ENCODE results near the gene ADAMTSL3. TPM values are rescaled to one million over a fixed set of nuclear protein-coding genes. Genes with fewer than 3 reads are reported as not detected.

ADAMTSL3 gene
- total RNA-seq (under 1 TPM in 4 of 5 donors, not detected in 1; 0.07 to 0.15 (median 0.12) TPM), total RNA-seq (0 to 0.17 (median 0) reads per million in 29 experiments)
- total RNA-seq (2013): 0.20 TPM

- Histone ChIP-seq H3K9me3 (no peaks in the 10 kb centered on the region), H3K27me3 (replicated peaks in 1 of 2; ENCODE audit: control insufficient read depth in 2 of 2, extremely low read depth in 1 of 2, insufficient read depth in 2 of 2, low read length in 1 of 2) (peaks cover 5 to 33% of the 10 kb centered on the region in 2 experiments), H3K4me3 (ENCODE audit: control insufficient read depth in 1 of 2, extremely low read depth in 1 of 2, low read length in 1 of 2) (no peak within 1 kb of the TSS), H3K27ac (ENCODE audit: low read length) (no peak within 1 kb of the TSS), H3K36me3 (ENCODE audit: control insufficient read depth in 2 of 2, extremely low read depth in 1 of 2, insufficient read depth in 1 of 2, low read length in 1 of 2) (no peaks in the 10 kb centered on the region), H3K4me1 (ENCODE audit: control insufficient read depth in 1 of 2, extremely low read depth in 1 of 2, insufficient read depth in 2 of 2, low read length in 2 of 2) (no peaks in the 10 kb centered on the region)
- H3K4me3 Mint-ChIP-seq: no peak within 1 kb of the TSS
- H3K36me3 Mint-ChIP-seq: no peaks in the 10 kb centered on the region
- DNase-seq (no peak), ATAC-seq (replicated peaks in 1 of 4) (no peak)
- ChIA-PET CTCF (no interaction called here), POLR2A (no interaction called here)
- peaks cover 33 to 41% of the 10 kb centered on the region in 2 donors for H3K27me3 Mint-ChIP-seq
- 7% methylated on average over 101 of the region's 105 CpGs for WGBS (ENCODE audit: insufficient coverage)
- H3K4me1 Mint-ChIP-seq: no peaks in the 10 kb centered on the region
- no peak within 1 kb of the TSS for H3K27ac Mint-ChIP-seq
- H3K9me3 Mint-ChIP-seq: peaks cover 0 to 7% (median 2%) of the 10 kb centered on the region in 3 donors
Observed at GRCh38 chr15:83653639-83654378, at the start of gene ADAMTSL3. Gene ADAMTSL3 (plus strand): TSS chr15:83654123. CDS start chr15:83655762, 1,639 bp downstream.

GRCh38 chr15:83604549-83604948 is 49.4 kb upstream of the ADAMTSL3 start:
- no peak overlapping the region for H3K27ac ChIP-seq (ENCODE audit: low read length)
- Mint-ChIP-seq H3K27ac (no peak overlapping the region), H3K36me3 (no peaks in the 10 kb centered on the region), H3K9me3 (peaks cover 11 to 16% (median 15%) of the 10 kb centered on the region in 3 donors), H3K27me3 (peaks cover 3 to 11% of the 10 kb centered on the region in 2 donors), H3K4me1 (no peaks in the 10 kb centered on the region), H3K4me3 (no peak overlapping the region)
- H3K9me3 ChIP-seq: no peaks in the 10 kb centered on the region
- ChIA-PET CTCF (no interaction called here), POLR2A (no interaction called here)
- WGBS (ENCODE audit: insufficient coverage): no CpG with 5 or more reads among the region's 1 CpG
- no peak for DNase-seq
- H3K27me3 ChIP-seq (replicated peaks in 1 of 2; ENCODE audit: control insufficient read depth in 2 of 2, extremely low read depth in 1 of 2, insufficient read depth in 2 of 2, low read length in 1 of 2): peaks cover 0 to 7% of the 10 kb centered on the region in 2 experiments
- no peak for ATAC-seq (replicated peaks in 1 of 4)
- H3K4me1 ChIP-seq (ENCODE audit: control insufficient read depth in 1 of 2, extremely low read depth in 1 of 2, insufficient read depth in 2 of 2, low read length in 2 of 2): no peaks in the 10 kb centered on the region
- no peak overlapping the region for H3K4me3 ChIP-seq (ENCODE audit: control insufficient read depth in 1 of 2, extremely low read depth in 1 of 2, low read length in 1 of 2)
- H3K36me3 ChIP-seq (ENCODE audit: control insufficient read depth in 2 of 2, extremely low read depth in 1 of 2, insufficient read depth in 1 of 2, low read length in 1 of 2): no peaks in the 10 kb centered on the region

- Histone ChIP-seq H3K36me3 (ENCODE audit: control insufficient read depth in 2 of 2, extremely low read depth in 1 of 2, insufficient read depth in 1 of 2, low read length in 1 of 2) (no peaks in the 10 kb centered on the region), H3K27ac (ENCODE audit: low read length) (no peak overlapping the region), H3K9me3 (no peaks in the 10 kb centered on the region), H3K4me1 (ENCODE audit: control insufficient read depth in 1 of 2, extremely low read depth in 1 of 2, insufficient read depth in 2 of 2, low read length in 2 of 2) (no peaks in the 10 kb centered on the region), H3K27me3 (replicated peaks in 1 of 2; ENCODE audit: control insufficient read depth in 2 of 2, extremely low read depth in 1 of 2, insufficient read depth in 2 of 2, low read length in 1 of 2) (peaks cover 0 to 11% of the 10 kb centered on the region in 2 experiments), H3K4me3 (ENCODE audit: control insufficient read depth in 1 of 2, extremely low read depth in 1 of 2, low read length in 1 of 2) (no peak overlapping the region)
- H3K36me3 Mint-ChIP-seq: no peaks in the 10 kb centered on the region
- ATAC-seq (replicated peaks in 1 of 4) (no peak), DNase-seq (no peak)
- peaks cover 6 to 11% of the 10 kb centered on the region in 2 donors for H3K27me3 Mint-ChIP-seq
- ChIA-PET POLR2A (no interaction called here), CTCF (no interaction called here)
- H3K4me3 Mint-ChIP-seq: no peak overlapping the region
- H3K27ac Mint-ChIP-seq: no peak overlapping the region
- no peaks in the 10 kb centered on the region for H3K4me1 Mint-ChIP-seq
- 79% methylated on average over 5 of the region's 7 CpGs for WGBS (ENCODE audit: insufficient coverage)
- H3K9me3 Mint-ChIP-seq: peaks cover 8 to 10% (median 9%) of the 10 kb centered on the region in 3 donors
Observed at GRCh38 chr15:83605111-83605945, 48.6 kb upstream of the ADAMTSL3 start.

GRCh38 chr15:83610132-83610531 is 43.8 kb upstream of the ADAMTSL3 start:
- ChIA-PET CTCF (no interaction called here), POLR2A (no interaction called here)
- no peaks in the 10 kb centered on the region for H3K4me1 Mint-ChIP-seq
- WGBS (ENCODE audit: insufficient coverage): no CpG with 5 or more reads among the region's 3 CpGs
- Histone ChIP-seq H3K4me1 (ENCODE audit: control insufficient read depth in 1 of 2, extremely low read depth in 1 of 2, insufficient read depth in 2 of 2, low read length in 2 of 2) (no peaks in the 10 kb centered on the region), H3K9me3 (no peaks in the 10 kb centered on the region), H3K36me3 (ENCODE audit: control insufficient read depth in 2 of 2, extremely low read depth in 1 of 2, insufficient read depth in 1 of 2, low read length in 1 of 2) (no peaks in the 10 kb centered on the region), H3K27ac (ENCODE audit: low read length) (no peak overlapping the region), H3K4me3 (ENCODE audit: control insufficient read depth in 1 of 2, extremely low read depth in 1 of 2, low read length in 1 of 2) (no peak overlapping the region), H3K27me3 (replicated peaks in 1 of 2; ENCODE audit: control insufficient read depth in 2 of 2, extremely low read depth in 1 of 2, insufficient read depth in 2 of 2, low read length in 1 of 2) (peaks cover 0 to 10% of the 10 kb centered on the region in 2 experiments)
- ATAC-seq (replicated peaks in 1 of 4) (no peak), DNase-seq (no peak)
- peaks cover 5 to 9% of the 10 kb centered on the region in 2 donors for H3K27me3 Mint-ChIP-seq
- no peak overlapping the region for H3K27ac Mint-ChIP-seq
- no peaks in the 10 kb centered on the region for H3K9me3 Mint-ChIP-seq
- H3K36me3 Mint-ChIP-seq: no peaks in the 10 kb centered on the region
- H3K4me3 Mint-ChIP-seq: no peak overlapping the region

- ChIA-PET CTCF (no interaction called here), POLR2A (no interaction called here)
- H3K4me3 Mint-ChIP-seq: no peak overlapping the region
- no peaks in the 10 kb centered on the region for H3K9me3 ChIP-seq
- peaks cover 0 to 10% of the 10 kb centered on the region in 2 experiments for H3K27me3 ChIP-seq (replicated peaks in 1 of 2; ENCODE audit: control insufficient read depth in 2 of 2, extremely low read depth in 1 of 2, insufficient read depth in 2 of 2, low read length in 1 of 2)
- H3K27ac ChIP-seq (ENCODE audit: low read length): no peak overlapping the region
- ATAC-seq (replicated peaks in 1 of 4): no peak
- H3K36me3 ChIP-seq (ENCODE audit: control insufficient read depth in 2 of 2, extremely low read depth in 1 of 2, insufficient read depth in 1 of 2, low read length in 1 of 2): no peaks in the 10 kb centered on the region
- no peak overlapping the region for H3K27ac Mint-ChIP-seq
- no peaks in the 10 kb centered on the region for H3K4me1 Mint-ChIP-seq
- 57% methylated on average over 4 of the region's 9 CpGs for WGBS (ENCODE audit: insufficient coverage)
- no peaks in the 10 kb centered on the region for H3K4me1 ChIP-seq (ENCODE audit: control insufficient read depth in 1 of 2, extremely low read depth in 1 of 2, insufficient read depth in 2 of 2, low read length in 2 of 2)
- no peaks in the 10 kb centered on the region for H3K9me3 Mint-ChIP-seq
- H3K36me3 Mint-ChIP-seq: no peaks in the 10 kb centered on the region
- DNase-seq: no peak
- H3K4me3 ChIP-seq (ENCODE audit: control insufficient read depth in 1 of 2, extremely low read depth in 1 of 2, low read length in 1 of 2): no peak overlapping the region
- H3K27me3 Mint-ChIP-seq: peaks cover 5 to 9% of the 10 kb centered on the region in 2 donors
Observed at GRCh38 chr15:83610901-83611685, 42.8 kb upstream of the ADAMTSL3 start.

- Mint-ChIP-seq H3K27me3 (peaks cover 6 to 8% of the 10 kb centered on the region in 2 donors), H3K4me3 (no peak overlapping the region), H3K27ac (no peak overlapping the region), H3K36me3 (no peaks in the 10 kb centered on the region), H3K4me1 (no peaks in the 10 kb centered on the region), H3K9me3 (no peaks in the 10 kb centered on the region)
- WGBS (ENCODE audit: insufficient coverage): 52% methylated on average over 3 of the region's 5 CpGs
- Histone ChIP-seq H3K9me3 (no peaks in the 10 kb centered on the region), H3K4me3 (ENCODE audit: control insufficient read depth in 1 of 2, extremely low read depth in 1 of 2, low read length in 1 of 2) (no peak overlapping the region), H3K27ac (ENCODE audit: low read length) (no peak overlapping the region), H3K36me3 (ENCODE audit: control insufficient read depth in 2 of 2, extremely low read depth in 1 of 2, insufficient read depth in 1 of 2, low read length in 1 of 2) (no peaks in the 10 kb centered on the region), H3K4me1 (ENCODE audit: control insufficient read depth in 1 of 2, extremely low read depth in 1 of 2, insufficient read depth in 2 of 2, low read length in 2 of 2) (no peaks in the 10 kb centered on the region), H3K27me3 (replicated peaks in 1 of 2; ENCODE audit: control insufficient read depth in 2 of 2, extremely low read depth in 1 of 2, insufficient read depth in 2 of 2, low read length in 1 of 2) (peaks cover 0 to 10% of the 10 kb centered on the region in 2 experiments)
- CTCF ChIA-PET: no interaction called here
- DNase-seq (no peak), ATAC-seq (replicated peaks in 1 of 4) (no peak)
- POLR2A ChIA-PET: no interaction called here
Observed at GRCh38 chr15:83612226-83612625, 41.7 kb upstream of the ADAMTSL3 start.

Measured in T-cell (primary cell).